Neural cell (in vitro differentiated cells): ENCODE measurements around the gene PXDN. TPM values are rescaled to one million over a fixed set of nuclear protein-coding genes. Genes with fewer than 3 reads are reported as not detected.

Source experiments
- H2AFZ ChIP-seq: fragments of 200-600, 300-800 bp; sonication (generic), shearing (Covaris generic); 2 replicates; pipeline ENCODE4 v1.6.0; 2014; ENCODE audit warnings: low read depth, mild to moderate bottlenecking, antibody characterized with exemption, low read length, moderate library complexity
- H3F3A ChIP-seq: fragments of 200-600 bp; shearing (Covaris generic); 2 replicates; pipeline ENCODE4 v1.6.1; 2016; ENCODE audit warnings: mild to moderate bottlenecking, moderate library complexity, mixed read lengths, antibody characterized with exemption, low read length; ENCODE audit not compliant: insufficient read depth, poor library complexity, severe bottlenecking
- H3K27ac ChIP-seq: fragments of 200-600, 300-800 bp; sonication (generic), shearing (Covaris generic); 2 replicates; pipeline ENCODE4 v1.5.1; 2014; ENCODE audit warnings: mild to moderate bottlenecking, low read length, moderate library complexity
- H3K27me3 ChIP-seq: fragments of 300-800, 200-600 bp; sonication (generic), shearing (Covaris generic); 2 replicates; pipeline ENCODE4 v1.6.0; 2014; ENCODE audit warnings: mild to moderate bottlenecking, low read depth, low read length, moderate library complexity; ENCODE audit not compliant: insufficient read depth
- H3K36me3 ChIP-seq: fragments of 300-800, 200-600 bp; sonication (generic), shearing (Covaris generic); 2 replicates; pipeline ENCODE4 v1.5.1; 2014; ENCODE audit warnings: mild to moderate bottlenecking, antibody characterized with exemption, low read length, moderate library complexity; ENCODE audit not compliant: insufficient read depth
- H3K4me2 ChIP-seq: fragments of 300-800, 200-600 bp; sonication (generic), shearing (Covaris generic); 2 replicates; pipeline ENCODE4 v1.6.0; 2014; ENCODE audit warnings: mild to moderate bottlenecking, low read length
- H3K4me3 ChIP-seq: fragments of 300-800, 200-600 bp; sonication (generic), shearing (Covaris generic); 2 replicates; pipeline ENCODE4 v1.5.1; 2014; ENCODE audit warnings: mild to moderate bottlenecking, low read length, moderate library complexity
- H3K79me2 ChIP-seq: fragments of 200-600 bp; shearing (Covaris generic); replicated peaks from 2 replicates; pipeline ENCODE4 v1.6.0; 2014; ENCODE audit warnings: mild to moderate bottlenecking, low read length, moderate library complexity; ENCODE audit not compliant: insufficient read depth
- H3K9ac ChIP-seq: fragments of 300-800, 200-600 bp; sonication (generic), shearing (Covaris generic); 2 replicates; pipeline ENCODE4 v1.6.1; 2016; ENCODE audit warnings: mild to moderate bottlenecking, low read length, mixed read lengths
- H3K9me2 ChIP-seq: fragments of 200-600 bp; shearing (Covaris generic); 2 replicates; pipeline ENCODE4 v1.6.1; 2016; ENCODE audit warnings: mild to moderate bottlenecking, low read length, mixed read lengths; ENCODE audit not compliant: insufficient read depth
- H3K9me3 ChIP-seq: fragments of 200-600, 300-800 bp; sonication (generic), shearing (Covaris generic); 2 replicates; pipeline ENCODE4 v1.6.1; 2016; ENCODE audit warnings: mild to moderate bottlenecking, mixed run types, low read length, moderate library complexity, mixed read lengths
- H4K20me1 ChIP-seq: fragments of 200-600 bp; shearing (Covaris generic); 2 replicates; pipeline ENCODE4 v1.6.1; 2016; ENCODE audit warnings: mild to moderate bottlenecking, mixed run types; ENCODE audit not compliant: insufficient read depth
- EP300 ChIP-seq: fragments of 450-650 bp; conservative IDR thresholded peaks from 2 replicates; pipeline ENCODE4 v1.6.1; 2014; ENCODE audit warnings: antibody characterized with exemption, mild to moderate bottlenecking, moderate library complexity; ENCODE audit not compliant: poor library complexity, severe bottlenecking
- EZH2 ChIP-seq: fragments of 200-600, 300-800 bp; shearing (Covaris generic), sonication (generic); IDR thresholded peaks from 2 replicates; pipeline ENCODE4 v1.6.1; 2014; ENCODE audit warnings: antibody characterized with exemption, low read length, borderline replicate concordance, mild to moderate bottlenecking; ENCODE audit not compliant: insufficient read depth, poor library complexity, severe bottlenecking
- MXI1 ChIP-seq: fragments of 450-650 bp; conservative IDR thresholded peaks from 2 replicates; pipeline ENCODE4 v1.6.1; 2014; ENCODE audit warnings: antibody characterized with exemption, mild to moderate bottlenecking; ENCODE audit not compliant: poor library complexity, severe bottlenecking
- POLR2AphosphoS5 ChIP-seq: IDR thresholded peaks from 2 replicates; pipeline ENCODE4 v1.6.1; 2012
- RAD21 ChIP-seq: fragments of 450-650 bp; conservative IDR thresholded peaks from 2 replicates; pipeline ENCODE4 v1.6.1; 2014; ENCODE audit warnings: antibody characterized with exemption, mild to moderate bottlenecking, moderate library complexity
- SMC3 ChIP-seq: fragments of 450-650 bp; conservative IDR thresholded peaks from 2 replicates; pipeline ENCODE4 v1.6.1; 2014; ENCODE audit warnings: antibody characterized with exemption, mild to moderate bottlenecking, moderate library complexity; ENCODE audit not compliant: poor library complexity
- TAF1 ChIP-seq: IDR thresholded peaks from 2 replicates; pipeline ENCODE4 v1.6.1; 2012; ENCODE audit warnings: low read depth
- polyA plus RNA-seq: library from polyadenylated mRNA; depleted of rRNA; stranded (reverse); fragments of >200 nt; gene quantifications from 2 replicates; pipeline ENCODE4 v1.2.3, GENCODE V29; 2014
- TF ChIP-seq, protein P1 (sequence below): fragments of 450-650 bp; IDR thresholded peaks from 2 replicates; pipeline ENCODE4 v1.5.1; 2014; ENCODE audit warnings: antibody characterized with exemption, mild to moderate bottlenecking, moderate library complexity; ENCODE audit not compliant: poor library complexity, severe bottlenecking
- TF ChIP-seq, protein P2 (sequence below): IDR thresholded peaks from 2 replicates; pipeline ENCODE4 v1.6.1; 2012; ENCODE audit warnings: borderline replicate concordance

Gene PXDN
- polyA plus RNA-seq, 1 donor from 2014 or later, result 181 TPM

DNA sequence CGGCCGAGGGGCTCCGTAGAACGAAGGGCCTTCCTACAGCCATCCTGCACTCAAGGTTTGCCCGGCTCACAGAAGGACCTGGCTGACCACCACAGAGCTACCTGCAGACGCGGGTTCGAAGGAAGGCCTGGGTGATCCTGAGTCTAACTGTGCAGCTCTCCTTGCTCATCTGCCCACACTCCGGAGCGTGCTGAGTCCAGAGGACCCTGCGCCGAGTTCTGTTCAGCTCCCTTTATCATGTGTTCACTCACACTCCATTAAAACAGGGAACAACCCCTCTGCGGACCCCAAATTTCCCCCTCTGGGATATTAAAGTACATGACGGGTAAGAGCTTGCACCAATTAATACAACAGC lies 138.3 kb downstream of the PXDN start:
- H3K27me3 ChIP-seq, result no peaks in the 10 kb centered on the region
- H3K36me3 ChIP-seq, result no peaks in the 10 kb centered on the region
- no peak overlapping the region for H3K4me2 ChIP-seq
- H3K9me2 ChIP-seq, result no peaks in the 10 kb centered on the region
- TF ChIP-seq POLR2AphosphoS5 (no peak), EZH2 (no peak), MXI1 (no peak), SMC3 (no peak), TAF1 (no peak)
- TF ChIP-seq, protein P1, sequence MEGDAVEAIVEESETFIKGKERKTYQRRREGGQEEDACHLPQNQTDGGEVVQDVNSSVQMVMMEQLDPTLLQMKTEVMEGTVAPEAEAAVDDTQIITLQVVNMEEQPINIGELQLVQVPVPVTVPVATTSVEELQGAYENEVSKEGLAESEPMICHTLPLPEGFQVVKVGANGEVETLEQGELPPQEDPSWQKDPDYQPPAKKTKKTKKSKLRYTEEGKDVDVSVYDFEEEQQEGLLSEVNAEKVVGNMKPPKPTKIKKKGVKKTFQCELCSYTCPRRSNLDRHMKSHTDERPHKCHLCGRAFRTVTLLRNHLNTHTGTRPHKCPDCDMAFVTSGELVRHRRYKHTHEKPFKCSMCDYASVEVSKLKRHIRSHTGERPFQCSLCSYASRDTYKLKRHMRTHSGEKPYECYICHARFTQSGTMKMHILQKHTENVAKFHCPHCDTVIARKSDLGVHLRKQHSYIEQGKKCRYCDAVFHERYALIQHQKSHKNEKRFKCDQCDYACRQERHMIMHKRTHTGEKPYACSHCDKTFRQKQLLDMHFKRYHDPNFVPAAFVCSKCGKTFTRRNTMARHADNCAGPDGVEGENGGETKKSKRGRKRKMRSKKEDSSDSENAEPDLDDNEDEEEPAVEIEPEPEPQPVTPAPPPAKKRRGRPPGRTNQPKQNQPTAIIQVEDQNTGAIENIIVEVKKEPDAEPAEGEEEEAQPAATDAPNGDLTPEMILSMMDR, result no peak
- H4K20me1 ChIP-seq, result no peaks in the 10 kb centered on the region
- no peak overlapping the region for H3K4me3 ChIP-seq
- no peaks in the 10 kb centered on the region for H3F3A ChIP-seq
- no peak overlapping the region for H3K27ac ChIP-seq
- no peaks in the 10 kb centered on the region for H3K9me3 ChIP-seq
- no peak overlapping the region for H3K9ac ChIP-seq
- no peaks in the 10 kb centered on the region for H3K79me2 ChIP-seq
- no peak overlapping the region for H2AFZ ChIP-seq

DNA sequence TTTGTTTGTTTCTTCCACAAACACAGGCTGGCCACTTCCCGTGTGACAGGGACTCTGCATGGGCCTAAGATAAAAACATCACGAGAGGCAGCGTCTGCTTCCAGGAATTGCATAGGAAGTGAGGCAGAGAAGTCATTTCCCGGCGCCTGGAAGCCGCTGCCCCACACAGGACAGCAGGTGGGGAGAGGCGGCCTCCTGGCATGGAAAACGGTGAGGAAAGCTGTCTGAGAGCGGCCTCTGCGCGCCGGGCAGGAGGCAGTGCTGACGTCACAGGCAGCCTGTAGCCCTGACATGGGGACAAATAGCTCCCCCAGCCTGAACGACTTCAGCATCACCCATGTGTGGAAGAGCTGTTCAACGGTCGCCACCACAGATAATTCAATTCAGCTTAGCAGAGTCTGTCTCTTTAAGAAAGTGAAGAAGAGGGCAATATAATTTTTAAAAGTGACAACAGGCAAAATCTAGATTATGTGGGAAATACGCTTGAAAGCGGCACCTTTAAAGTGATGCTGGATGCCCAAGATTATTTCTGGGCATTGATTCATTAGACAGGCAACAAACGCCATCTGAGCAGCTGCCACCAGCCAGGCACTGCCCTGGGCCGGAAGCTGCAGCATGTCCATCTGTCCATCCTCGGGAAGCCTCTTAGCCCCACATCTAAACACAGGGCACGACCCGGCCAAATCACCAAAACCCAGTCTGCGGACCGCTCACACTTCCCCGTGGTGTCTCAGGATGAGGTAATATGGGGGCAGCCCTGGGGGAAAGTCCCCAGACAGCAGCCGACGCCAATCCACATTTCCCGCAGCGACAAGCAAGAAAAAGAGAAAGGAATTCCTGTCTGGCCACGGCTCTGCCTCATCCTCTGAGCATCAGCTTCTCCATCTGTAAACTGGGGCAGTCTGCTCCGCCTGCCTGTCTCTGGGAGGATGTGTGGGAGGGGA lies 138.9 kb downstream of the PXDN start:
- H3K27me3 ChIP-seq, result no peaks in the 10 kb centered on the region
- no peak overlapping the region for H3K4me2 ChIP-seq
- no peaks in the 10 kb centered on the region for H3F3A ChIP-seq
- no peak overlapping the region for H2AFZ ChIP-seq
- TF ChIP-seq, protein P2, sequence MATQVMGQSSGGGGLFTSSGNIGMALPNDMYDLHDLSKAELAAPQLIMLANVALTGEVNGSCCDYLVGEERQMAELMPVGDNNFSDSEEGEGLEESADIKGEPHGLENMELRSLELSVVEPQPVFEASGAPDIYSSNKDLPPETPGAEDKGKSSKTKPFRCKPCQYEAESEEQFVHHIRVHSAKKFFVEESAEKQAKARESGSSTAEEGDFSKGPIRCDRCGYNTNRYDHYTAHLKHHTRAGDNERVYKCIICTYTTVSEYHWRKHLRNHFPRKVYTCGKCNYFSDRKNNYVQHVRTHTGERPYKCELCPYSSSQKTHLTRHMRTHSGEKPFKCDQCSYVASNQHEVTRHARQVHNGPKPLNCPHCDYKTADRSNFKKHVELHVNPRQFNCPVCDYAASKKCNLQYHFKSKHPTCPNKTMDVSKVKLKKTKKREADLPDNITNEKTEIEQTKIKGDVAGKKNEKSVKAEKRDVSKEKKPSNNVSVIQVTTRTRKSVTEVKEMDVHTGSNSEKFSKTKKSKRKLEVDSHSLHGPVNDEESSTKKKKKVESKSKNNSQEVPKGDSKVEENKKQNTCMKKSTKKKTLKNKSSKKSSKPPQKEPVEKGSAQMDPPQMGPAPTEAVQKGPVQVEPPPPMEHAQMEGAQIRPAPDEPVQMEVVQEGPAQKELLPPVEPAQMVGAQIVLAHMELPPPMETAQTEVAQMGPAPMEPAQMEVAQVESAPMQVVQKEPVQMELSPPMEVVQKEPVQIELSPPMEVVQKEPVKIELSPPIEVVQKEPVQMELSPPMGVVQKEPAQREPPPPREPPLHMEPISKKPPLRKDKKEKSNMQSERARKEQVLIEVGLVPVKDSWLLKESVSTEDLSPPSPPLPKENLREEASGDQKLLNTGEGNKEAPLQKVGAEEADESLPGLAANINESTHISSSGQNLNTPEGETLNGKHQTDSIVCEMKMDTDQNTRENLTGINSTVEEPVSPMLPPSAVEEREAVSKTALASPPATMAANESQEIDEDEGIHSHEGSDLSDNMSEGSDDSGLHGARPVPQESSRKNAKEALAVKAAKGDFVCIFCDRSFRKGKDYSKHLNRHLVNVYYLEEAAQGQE, result no peak
- no peak for TF ChIP-seq MXI1
- TF ChIP-seq EP300, result no peak
- no peak for TF ChIP-seq POLR2AphosphoS5
- TF ChIP-seq SMC3, result no peak
- no peak for TF ChIP-seq EZH2
- TF ChIP-seq RAD21, result no peak
- no peaks in the 10 kb centered on the region for H3K9me2 ChIP-seq
- no peaks in the 10 kb centered on the region for H3K36me3 ChIP-seq
- H3K9ac ChIP-seq, result no peak overlapping the region
- H3K9me3 ChIP-seq, result no peaks in the 10 kb centered on the region
- H3K79me2 ChIP-seq, result no peaks in the 10 kb centered on the region
- no peak overlapping the region for H3K27ac ChIP-seq
- H4K20me1 ChIP-seq, result no peaks in the 10 kb centered on the region
- no peak overlapping the region for H3K4me3 ChIP-seq
